ENCODE data around the gene ABHD2.
A peak's percentile ranks its signal among the peaks of the same experiment; 100 is the strongest.
"Not testable (repeated sequence)": the region's sequence is repeated elsewhere in the genome, so short reads cannot be mapped to it uniquely, and the experiment has no call there.

The ABHD2 gene

GRCh38 chr15:89099968-89100367, 11.7 kb downstream of the ABHD2 start:
- DNase-seq: no peak

- DNase-seq: no peak
These were observed 13.3 kb downstream of the ABHD2 start for GRCh38 chr15:89101302-89102193.

- DNase-seq: no peak
These were observed 15.4 kb downstream of the ABHD2 start for GRCh38 chr15:89103481-89104171.

- no peak for DNase-seq
These were observed 15.9 kb downstream of the ABHD2 start for GRCh38 chr15:89104172-89104564.

- no peak for DNase-seq
These were observed 16.9 kb downstream of the ABHD2 start for GRCh38 chr15:89105147-89105546.

- no peak for DNase-seq
These were observed 17.9 kb downstream of the ABHD2 start for GRCh38 chr15:89106200-89106599.

GRCh38 chr15:89107984-89108383, 19.7 kb downstream of the ABHD2 start:
- no peak for DNase-seq

GRCh38 chr15:89108835-89109234, 20.6 kb downstream of the ABHD2 start:
- no peak for DNase-seq

- no peak for DNase-seq
These were observed 21.0 kb downstream of the ABHD2 start for GRCh38 chr15:89109238-89109637.

- DNase-seq: no peak
These were observed 21.8 kb downstream of the ABHD2 start for GRCh38 chr15:89110060-89110459.

GRCh38 chr15:89111352-89111751, 23.1 kb downstream of the ABHD2 start:
- DNase-seq: no peak

GRCh38 chr15:89111961-89112340, 23.7 kb downstream of the ABHD2 start:
- no peak for DNase-seq

GRCh38 chr15:89112341-89112971, 24.2 kb downstream of the ABHD2 start:
- no peak for DNase-seq

GRCh38 chr15:89113296-89114024, 25.2 kb downstream of the ABHD2 start:
- no peak for DNase-seq

- no peak for DNase-seq
These were observed 26.7 kb downstream of the ABHD2 start for GRCh38 chr15:89114990-89115389.

- no peak for DNase-seq
These were observed 27.3 kb downstream of the ABHD2 start for GRCh38 chr15:89115547-89115946.

GRCh38 chr15:89116404-89116803, 28.1 kb downstream of the ABHD2 start:
- no peak for DNase-seq

GRCh38 chr15:89117790-89118189, 29.5 kb downstream of the ABHD2 start:
- DNase-seq: no peak

GRCh38 chr15:89118481-89118989, 30.3 kb downstream of the ABHD2 start:
- DNase-seq: no peak

- peak in 1 of 2 experiments; percentile 19 for DNase-seq
These were observed 31.5 kb downstream of the ABHD2 start for GRCh38 chr15:89119489-89120478.

GRCh38 chr15:89120479-89121000, 32.3 kb downstream of the ABHD2 start:
- not testable (repeated sequence) for DNase-seq

Data from activated CD4-positive, alpha-beta T cell treated with anti-CD3 and anti-CD28 coated beads, Interleukin-2, amount 50 U/mL, for 48 hours (primary cell).